Stimulated activated naive CD8-positive, alpha-beta T cell treated with anti-CD3 and anti-CD28 coated beads, Interleukin-15, Interleukin-2, amounts not matched to agents 100 ng/mL and 50 ng/mL, for 24 hours (primary cell): ENCODE results near the gene MRPS5.
A peak's percentile ranks its signal among the peaks of the same experiment; 100 is the strongest.
"Not testable (repeated sequence)": the region's sequence is repeated elsewhere in the genome, so short reads cannot be mapped to it uniquely, and the experiment has no call there.

Source experiments
- H3K27ac Mint-ChIP-seq: one replicate; pipeline ENCODE4 v1.8.0; 2021; ENCODE audit warnings: mild to moderate bottlenecking, mixed read lengths
- H3K27me3 Mint-ChIP-seq: one replicate; pipeline ENCODE4 v1.8.0; 2021; ENCODE audit warnings: mixed read lengths
- H3K36me3 Mint-ChIP-seq: one replicate; pipeline ENCODE4 v1.8.0; 2021; ENCODE audit warnings: low read depth, mixed read lengths
- H3K4me1 Mint-ChIP-seq: one replicate; pipeline ENCODE4 v1.8.0; 2021; ENCODE audit warnings: low read depth, mixed read lengths
- H3K4me3 Mint-ChIP-seq: one replicate; pipeline ENCODE4 v1.8.0; 2021; ENCODE audit warnings: mild to moderate bottlenecking, mixed read lengths
- H3K9me3 Mint-ChIP-seq: one replicate; pipeline ENCODE4 v1.8.0; 2021; ENCODE audit warnings: mixed read lengths

The MRPS5 gene

GRCh38 chr2:95110395-95110794, 11.2 kb downstream of the MRPS5 start:
- Mint-ChIP-seq H3K4me3 (no peak overlapping the region), H3K27me3 (no peaks in the 10 kb centered on the region), H3K9me3 (no peaks in the 10 kb centered on the region), H3K27ac (no peak overlapping the region), H3K36me3 (peaks cover 72% of the 10 kb centered on the region), H3K4me1 (peaks cover 9% of the 10 kb centered on the region)

DNA sequence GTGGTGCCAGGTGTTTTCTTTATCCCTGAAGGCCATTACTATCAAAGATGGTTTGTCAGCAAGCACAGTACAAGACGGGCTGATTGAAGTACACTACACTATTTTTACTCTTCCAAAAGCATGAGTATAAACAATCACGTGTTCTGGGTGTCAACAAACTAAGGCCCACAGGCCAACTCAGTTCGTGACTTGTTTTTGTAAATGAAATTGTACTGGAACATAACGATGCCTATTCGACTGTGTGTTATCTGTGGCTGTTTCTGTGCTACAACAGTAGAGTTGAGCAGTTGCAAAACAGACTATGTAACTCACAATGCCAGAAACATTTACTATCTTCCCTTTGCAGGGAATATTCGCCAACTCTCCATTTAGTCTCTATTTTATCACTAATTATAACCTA, 12.3 kb downstream of the MRPS5 start:
- Mint-ChIP-seq H3K4me1 (no peaks in the 10 kb centered on the region), H3K9me3 (no peaks in the 10 kb centered on the region), H3K4me3 (no peak overlapping the region), H3K36me3 (peaks cover 69% of the 10 kb centered on the region), H3K27me3 (no peaks in the 10 kb centered on the region), H3K27ac (no peak overlapping the region)

GRCh38 chr2:95106081-95106480, 15.5 kb downstream of the MRPS5 start:
- Mint-ChIP-seq H3K9me3 (no peaks in the 10 kb centered on the region), H3K4me3 (no peak overlapping the region), H3K36me3 (peaks cover 81% of the 10 kb centered on the region), H3K27me3 (no peaks in the 10 kb centered on the region), H3K4me1 (no peaks in the 10 kb centered on the region), H3K27ac (no peak overlapping the region)

GRCh38 chr2:95104606-95105005, 17.0 kb downstream of the MRPS5 start:
- Mint-ChIP-seq H3K9me3 (no peaks in the 10 kb centered on the region), H3K4me1 (no peaks in the 10 kb centered on the region), H3K4me3 (no peak overlapping the region), H3K36me3 (peaks cover 84% of the 10 kb centered on the region), H3K27ac (no peak overlapping the region), H3K27me3 (no peaks in the 10 kb centered on the region)

DNA sequence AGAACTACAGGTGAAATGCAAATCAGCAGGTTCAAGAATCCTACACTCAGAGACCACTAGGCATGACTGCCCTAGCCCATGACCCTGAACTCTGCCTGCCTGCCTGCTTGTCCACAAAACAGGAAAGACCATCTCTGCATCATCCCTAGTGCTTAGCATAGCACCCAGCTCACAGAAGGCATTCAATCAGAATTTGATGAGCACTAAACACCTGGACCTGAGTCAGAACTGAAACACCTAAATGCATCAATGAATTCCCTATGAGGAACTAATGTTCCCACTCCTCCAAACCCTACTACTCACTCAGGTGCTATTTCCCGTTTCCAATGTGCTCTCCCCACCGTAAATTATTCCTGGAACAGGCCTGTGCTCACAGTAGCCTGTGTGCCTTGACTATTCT, 21.7 kb downstream of the MRPS5 start:
- H3K36me3 Mint-ChIP-seq = peaks cover 88% of the 10 kb centered on the region
- no peak overlapping the region for H3K4me3 Mint-ChIP-seq
- no peaks in the 10 kb centered on the region for H3K9me3 Mint-ChIP-seq
- peaks cover 10% of the 10 kb centered on the region for H3K4me1 Mint-ChIP-seq
- H3K27me3 Mint-ChIP-seq = no peaks in the 10 kb centered on the region
- no peak overlapping the region for H3K27ac Mint-ChIP-seq

- H3K27me3 Mint-ChIP-seq, H3K4me3 Mint-ChIP-seq, H3K27ac Mint-ChIP-seq, H3K9me3 Mint-ChIP-seq: not testable (repeated sequence)
- peaks cover 14% of the 10 kb centered on the region for H3K4me1 Mint-ChIP-seq
- H3K36me3 Mint-ChIP-seq = peaks cover 94% of the 10 kb centered on the region
These were observed 23.3 kb downstream of the MRPS5 start for GRCh38 chr2:95098273-95098672.

- Mint-ChIP-seq H3K36me3 (peaks cover 69% of the 10 kb centered on the region), H3K9me3 (no peaks in the 10 kb centered on the region), H3K27me3 (no peaks in the 10 kb centered on the region)
These were observed 29.6 kb downstream of the MRPS5 start for GRCh38 chr2:95091885-95092555.

GRCh38 chr2:95087379-95087778, 34.2 kb downstream of the MRPS5 start:
- Mint-ChIP-seq H3K4me3 (no peak overlapping the region), H3K9me3 (no peaks in the 10 kb centered on the region), H3K27me3 (no peaks in the 10 kb centered on the region), H3K36me3 (peaks cover 54% of the 10 kb centered on the region), H3K4me1 (no peaks in the 10 kb centered on the region), H3K27ac (no peak overlapping the region)

More at GRCh38 chr2:95091885-95092555, 29.6 kb downstream of the MRPS5 start:
- H3K4me3 Mint-ChIP-seq = no peak overlapping the region
- H3K4me1 Mint-ChIP-seq = peaks cover 12% of the 10 kb centered on the region
- H3K27ac Mint-ChIP-seq = no peak overlapping the region

DNA sequence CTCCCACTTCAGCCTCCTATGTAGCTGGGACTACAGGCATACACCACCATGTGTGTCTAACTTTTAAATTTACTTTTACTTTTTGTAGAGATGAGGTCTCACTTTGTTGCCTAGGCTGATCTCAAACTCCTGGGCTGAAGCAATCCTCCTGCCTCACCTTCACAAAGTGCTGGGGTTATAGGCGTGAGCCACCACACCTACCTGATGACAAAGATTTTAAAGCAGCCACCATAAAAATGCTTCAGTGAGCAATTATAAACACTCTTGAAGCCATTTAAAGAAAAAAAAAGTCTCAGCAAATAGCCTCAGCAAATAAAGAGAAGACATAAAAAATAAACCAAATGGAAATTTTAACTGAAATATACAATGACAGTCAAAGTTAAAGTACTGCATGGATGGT, 35.6 kb downstream of the MRPS5 start:
- Mint-ChIP-seq H3K9me3 (no peaks in the 10 kb centered on the region), H3K4me1 (no peaks in the 10 kb centered on the region), H3K4me3 (no peak overlapping the region), H3K36me3 (peaks cover 43% of the 10 kb centered on the region), H3K27me3 (no peaks in the 10 kb centered on the region), H3K27ac (no peak overlapping the region)

GRCh38 chr2:95082477-95082876, 39.1 kb downstream of the MRPS5 start:
- peaks cover 26% of the 10 kb centered on the region for H3K36me3 Mint-ChIP-seq
- no peak overlapping the region for H3K4me3 Mint-ChIP-seq
- no peaks in the 10 kb centered on the region for H3K27me3 Mint-ChIP-seq
- H3K9me3 Mint-ChIP-seq = no peaks in the 10 kb centered on the region
- H3K4me1 Mint-ChIP-seq = peaks cover 17% of the 10 kb centered on the region
- H3K27ac Mint-ChIP-seq = no peak overlapping the region

GRCh38 chr2:95079199-95079683, 42.4 kb downstream of the MRPS5 start:
- Mint-ChIP-seq H3K9me3 (no peaks in the 10 kb centered on the region), H3K27ac (no peak overlapping the region), H3K27me3 (no peaks in the 10 kb centered on the region), H3K36me3 (no peaks in the 10 kb centered on the region), H3K4me3 (no peak overlapping the region), H3K4me1 (peaks cover 48% of the 10 kb centered on the region)

GRCh38 chr2:95077861-95078603, 43.6 kb downstream of the MRPS5 start:
- H3K9me3 Mint-ChIP-seq = no peaks in the 10 kb centered on the region
- peaks cover 60% of the 10 kb centered on the region for H3K4me1 Mint-ChIP-seq
- H3K36me3 Mint-ChIP-seq = no peaks in the 10 kb centered on the region
- H3K27ac Mint-ChIP-seq = no peak overlapping the region
- no peak overlapping the region for H3K4me3 Mint-ChIP-seq
- no peaks in the 10 kb centered on the region for H3K27me3 Mint-ChIP-seq

GRCh38 chr2:95077530-95077825, 44.1 kb downstream of the MRPS5 start:
- Mint-ChIP-seq H3K27ac (peak overlapping the region; percentile 22), H3K4me3 (peak overlapping the region; percentile 1), H3K9me3 (no peaks in the 10 kb centered on the region), H3K27me3 (no peaks in the 10 kb centered on the region), H3K4me1 (peaks cover 63% of the 10 kb centered on the region), H3K36me3 (no peaks in the 10 kb centered on the region)

- H3K4me1 Mint-ChIP-seq = peaks cover 63% of the 10 kb centered on the region
- peak overlapping the region; percentile 76 for H3K4me3 Mint-ChIP-seq
- H3K27ac Mint-ChIP-seq = peak overlapping the region; percentile 36
- no peaks in the 10 kb centered on the region for H3K27me3 Mint-ChIP-seq
- no peaks in the 10 kb centered on the region for H3K36me3 Mint-ChIP-seq
- no peaks in the 10 kb centered on the region for H3K9me3 Mint-ChIP-seq
These were observed 44.7 kb downstream of the MRPS5 start for GRCh38 chr2:95076705-95077529.
